Measurements from ENCODE around the gene DNAJB6. TPM values are rescaled to one million over a fixed set of nuclear protein-coding genes. Genes with fewer than 3 reads are reported as not detected.

DNAJB6 gene
- total RNA-seq, 1 experiment from 2014 or later: 201 TPM

GRCh38 chr7:157409149-157409752, 72.4 kb downstream of the DNAJB6 start:
- no peaks in the 10 kb centered on the region for H3K9me3 ChIP-seq (ENCODE audit: control insufficient read depth, insufficient read depth, low read depth, low read length)
- POLR2A ChIA-PET: no interaction called here
- intact Hi-C loops (cut with micrococcal nuclease; ENCODE audit: unreplicated experiment) (no loop called here), in situ Hi-C loops (cut with HindIII; ENCODE audit: low pct_unique_long_range_greater_than_20kb, low sequenced_read_pairs) (no loop called here)
- CTCF ChIA-PET: no interaction called here
- no peak overlapping the region for H3K27ac ChIP-seq (ENCODE audit: low read length)
- no peak for ATAC-seq
- no peak for DNase-seq (ENCODE audit: low read depth, low spot score)
- H3K36me3 ChIP-seq (ENCODE audit: control insufficient read depth, insufficient read depth, low read length): peaks cover 5% of the 10 kb centered on the region; the same call in 1 of the 2 replicates
- no peak for TF ChIP-seq CTCF (IDR thresholded peaks at IDR 0.05)
- TF ChIP-seq, protein P1, sequence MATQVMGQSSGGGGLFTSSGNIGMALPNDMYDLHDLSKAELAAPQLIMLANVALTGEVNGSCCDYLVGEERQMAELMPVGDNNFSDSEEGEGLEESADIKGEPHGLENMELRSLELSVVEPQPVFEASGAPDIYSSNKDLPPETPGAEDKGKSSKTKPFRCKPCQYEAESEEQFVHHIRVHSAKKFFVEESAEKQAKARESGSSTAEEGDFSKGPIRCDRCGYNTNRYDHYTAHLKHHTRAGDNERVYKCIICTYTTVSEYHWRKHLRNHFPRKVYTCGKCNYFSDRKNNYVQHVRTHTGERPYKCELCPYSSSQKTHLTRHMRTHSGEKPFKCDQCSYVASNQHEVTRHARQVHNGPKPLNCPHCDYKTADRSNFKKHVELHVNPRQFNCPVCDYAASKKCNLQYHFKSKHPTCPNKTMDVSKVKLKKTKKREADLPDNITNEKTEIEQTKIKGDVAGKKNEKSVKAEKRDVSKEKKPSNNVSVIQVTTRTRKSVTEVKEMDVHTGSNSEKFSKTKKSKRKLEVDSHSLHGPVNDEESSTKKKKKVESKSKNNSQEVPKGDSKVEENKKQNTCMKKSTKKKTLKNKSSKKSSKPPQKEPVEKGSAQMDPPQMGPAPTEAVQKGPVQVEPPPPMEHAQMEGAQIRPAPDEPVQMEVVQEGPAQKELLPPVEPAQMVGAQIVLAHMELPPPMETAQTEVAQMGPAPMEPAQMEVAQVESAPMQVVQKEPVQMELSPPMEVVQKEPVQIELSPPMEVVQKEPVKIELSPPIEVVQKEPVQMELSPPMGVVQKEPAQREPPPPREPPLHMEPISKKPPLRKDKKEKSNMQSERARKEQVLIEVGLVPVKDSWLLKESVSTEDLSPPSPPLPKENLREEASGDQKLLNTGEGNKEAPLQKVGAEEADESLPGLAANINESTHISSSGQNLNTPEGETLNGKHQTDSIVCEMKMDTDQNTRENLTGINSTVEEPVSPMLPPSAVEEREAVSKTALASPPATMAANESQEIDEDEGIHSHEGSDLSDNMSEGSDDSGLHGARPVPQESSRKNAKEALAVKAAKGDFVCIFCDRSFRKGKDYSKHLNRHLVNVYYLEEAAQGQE (IDR thresholded peaks at IDR 0.05; ENCODE audit: insufficient read depth in 1 of 2, low read depth in 2 of 2, low read length in 1 of 2): no peak
- no peak for TF ChIP-seq SIN3A (IDR thresholded peaks at IDR 0.05; ENCODE audit: borderline replicate concordance, insufficient read depth, low read depth, low read length)
- no peak for TF ChIP-seq POLR2AphosphoS5 (IDR thresholded peaks at IDR 0.05; ENCODE audit: low read depth, low read length)
- H3K4me1 ChIP-seq (ENCODE audit: control insufficient read depth, insufficient read depth, low read length): peaks cover 4% of the 10 kb centered on the region
- no peaks in the 10 kb centered on the region for H3K27me3 ChIP-seq (ENCODE audit: control insufficient read depth, insufficient read depth, low read length)
- no peak overlapping the region for H3K4me3 ChIP-seq (ENCODE audit: low read depth in 2 of 2, low read length in 2 of 2)
- BruUV-seq (replicated peaks): no TSS peak

DNA sequence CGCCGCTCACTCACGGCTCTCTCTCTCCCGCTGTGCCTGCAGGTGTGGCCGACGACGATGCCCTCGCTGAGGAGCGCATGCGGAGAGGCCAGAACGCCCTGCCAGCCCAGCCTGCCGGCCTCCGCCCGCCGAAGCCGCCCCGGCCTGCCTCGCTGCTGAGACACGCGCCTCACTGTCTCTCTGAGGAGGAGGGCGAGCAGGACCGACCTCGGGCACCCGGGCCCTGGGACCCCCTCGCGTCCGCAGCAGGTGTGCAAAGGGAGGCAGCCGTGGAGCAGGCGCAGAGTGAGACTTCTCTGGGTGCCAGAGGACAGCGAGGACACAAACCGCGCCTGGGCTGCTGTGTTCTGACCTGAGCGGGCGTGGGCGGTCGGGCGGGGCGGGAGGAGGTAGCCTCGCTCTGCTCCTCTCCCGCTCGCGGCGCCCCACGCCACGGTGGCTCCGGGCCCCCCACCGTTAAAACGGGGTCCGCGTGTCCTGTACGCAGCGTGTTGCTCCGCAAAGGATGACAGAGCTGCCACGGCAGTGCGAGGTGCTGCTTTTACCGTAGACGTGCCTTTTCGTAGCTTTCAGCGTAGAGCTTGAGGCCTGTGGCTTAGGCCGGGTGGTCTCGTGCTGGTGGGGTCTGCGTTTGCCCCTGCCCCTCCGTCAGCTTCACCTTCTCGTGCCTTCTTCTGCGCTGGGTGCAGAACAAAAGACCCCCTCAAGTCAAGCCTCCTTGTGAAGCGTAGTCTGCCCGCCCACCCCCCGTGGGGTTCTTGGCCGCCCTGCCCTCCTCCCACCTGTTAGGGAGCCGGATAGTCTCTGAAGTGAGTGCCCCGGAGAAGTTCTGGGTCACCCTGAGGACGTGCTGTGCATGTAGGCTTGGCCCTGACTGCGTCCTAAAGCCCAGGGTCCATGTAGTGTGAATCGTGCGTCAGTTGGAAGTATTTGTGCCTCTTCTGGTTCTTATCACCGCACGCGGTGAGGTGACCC, 73.2 kb downstream of the DNAJB6 start:
- DNase-seq (ENCODE audit: low read depth, low spot score) (no peak), ATAC-seq (no peak)
- ChIA-PET CTCF (no interaction called here), POLR2A (no interaction called here)
- Histone ChIP-seq H3K4me1 (ENCODE audit: control insufficient read depth, insufficient read depth, low read length) (peaks cover 4% of the 10 kb centered on the region), H3K9me3 (ENCODE audit: control insufficient read depth, insufficient read depth, low read depth, low read length) (no peaks in the 10 kb centered on the region), H3K27me3 (ENCODE audit: control insufficient read depth, insufficient read depth, low read length) (no peaks in the 10 kb centered on the region), H3K36me3 (ENCODE audit: control insufficient read depth, insufficient read depth, low read length) (peaks cover 5% of the 10 kb centered on the region; the same call in 1 of the 2 replicates), H3K27ac (ENCODE audit: low read length) (no peak overlapping the region), H3K4me3 (ENCODE audit: low read depth in 2 of 2, low read length in 2 of 2) (no peak overlapping the region)
- TF ChIP-seq CTCF (IDR thresholded peaks at IDR 0.05) (no peak), SIN3A (IDR thresholded peaks at IDR 0.05; ENCODE audit: borderline replicate concordance, insufficient read depth, low read depth, low read length) (no peak), POLR2AphosphoS5 (IDR thresholded peaks at IDR 0.05; ENCODE audit: low read depth, low read length) (no peak), TCF7L2 (IDR thresholded peaks at IDR 0.05; ENCODE audit: low read depth, low read length) (no peak)
- TF ChIP-seq, protein P1 (IDR thresholded peaks at IDR 0.05; ENCODE audit: insufficient read depth in 1 of 2, low read depth in 2 of 2, low read length in 1 of 2): no peak
- BruUV-seq (replicated peaks): no TSS peak
- in situ Hi-C loops (cut with HindIII; ENCODE audit: low pct_unique_long_range_greater_than_20kb, low sequenced_read_pairs) (no loop called here), intact Hi-C loops (cut with micrococcal nuclease; ENCODE audit: unreplicated experiment) (no loop called here)
